ENCODE results near the gene ZNF274.

DNA sequence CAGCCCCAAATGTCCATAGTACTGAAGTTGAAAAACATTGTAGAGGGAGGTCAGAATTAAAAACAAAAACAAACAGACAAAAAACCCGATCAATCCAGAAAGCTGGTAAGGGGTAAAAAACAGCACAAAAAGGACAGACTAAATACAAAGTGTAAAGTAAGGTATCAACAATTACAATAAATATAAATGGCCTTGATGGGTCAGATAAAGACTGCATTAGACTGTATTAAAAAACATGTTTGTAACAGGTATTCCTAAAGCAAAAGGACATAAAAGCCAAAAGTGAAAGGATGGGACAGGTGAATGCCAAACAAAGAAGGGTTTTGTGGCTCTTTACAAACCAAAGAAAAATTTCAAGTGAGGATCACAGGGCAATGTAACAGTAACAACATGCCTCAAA is 48.6 kb upstream of the ZNF274 start:
- no peak for TF ChIP-seq POLR2A (IDR thresholded peaks at IDR 0.05)
- no peak for TF ChIP-seq CTCF (IDR thresholded peaks at IDR 0.05)

Measured in uterus (tissue), 2 donors.